H9 (cell line): ENCODE measurements around the gene TRMT61A. TPM values are rescaled to one million over a fixed set of nuclear protein-coding genes. Genes with fewer than 3 reads are reported as not detected.

Experiments used
- DNase-seq: peaks from one replicate; pipeline ENCODE4 v3.0.0-alpha.2; 2017
- H2AFZ ChIP-seq: one replicate; pipeline ENCODE4 v1.6.1; 2013; ENCODE audit warnings: mild to moderate bottlenecking, low read length, control low read depth, moderate library complexity
- H2AK5ac ChIP-seq: 2 replicates; pipeline ENCODE4 v1.6.1; 2013; ENCODE audit warnings: low read length, control low read depth, mixed read lengths; ENCODE audit not compliant: insufficient read length
- H2BK120ac ChIP-seq: one replicate; pipeline ENCODE4 v1.6.1; 2013; ENCODE audit warnings: low read depth, mild to moderate bottlenecking, low read length, control low read depth, inconsistent platforms; ENCODE audit not compliant: poor library complexity, severe bottlenecking
- H2BK12ac ChIP-seq: 2 replicates; pipeline ENCODE4 v1.6.1; 2013; ENCODE audit warnings: low read length, control low read depth, mixed read lengths, low read depth; ENCODE audit not compliant: insufficient read length
- H2BK15ac ChIP-seq: 2 replicates; pipeline ENCODE4 v1.6.1; 2013; ENCODE audit warnings: low read depth, low read length, control low read depth
- H2BK20ac ChIP-seq: one replicate; pipeline ENCODE4 v1.6.1; 2013; ENCODE audit warnings: low read depth, mild to moderate bottlenecking, low read length, control low read depth, inconsistent platforms; ENCODE audit not compliant: poor library complexity, severe bottlenecking
- H2BK5ac ChIP-seq: 2 replicates; pipeline ENCODE4 v1.6.1; 2013; ENCODE audit warnings: low read length, control low read depth, mixed read lengths; ENCODE audit not compliant: insufficient read length
- H3K14ac ChIP-seq: 2 replicates; pipeline ENCODE4 v1.6.1; 2013; ENCODE audit warnings: low read length, control low read depth; ENCODE audit not compliant: insufficient read depth
- H3K18ac ChIP-seq: 2 replicates; pipeline ENCODE4 v1.6.1; 2013; ENCODE audit warnings: low read depth, mild to moderate bottlenecking, mixed read lengths, low read length, control low read depth; ENCODE audit not compliant: insufficient read length
- H3K23ac ChIP-seq: 2 replicates; pipeline ENCODE4 v1.6.1; 2013; ENCODE audit warnings: low read length, control low read depth, mixed read lengths, low read depth; ENCODE audit not compliant: insufficient read length
- H3K23me2 ChIP-seq: 2 replicates; pipeline ENCODE4 v1.6.1; 2013; ENCODE audit warnings: low read depth, mild to moderate bottlenecking, mixed read lengths, low read length, control low read depth; ENCODE audit not compliant: insufficient read length, poor library complexity, severe bottlenecking
- H3K27ac ChIP-seq: 2 replicates; pipeline ENCODE4 v1.5.1; 2013; ENCODE audit warnings: low read length, control low read depth, mixed read lengths, low read depth; ENCODE audit not compliant: insufficient read length
- H3K27me3 ChIP-seq: 2 replicates; pipeline ENCODE4 v1.6.1; 2013; ENCODE audit warnings: low read length, control low read depth, inconsistent platforms; ENCODE audit not compliant: insufficient read depth
- H3K4ac ChIP-seq: 2 replicates; pipeline ENCODE4 v1.6.1; 2013; ENCODE audit warnings: low read depth, mild to moderate bottlenecking, control low read depth, inconsistent platforms, low read length, moderate library complexity
- H3K4me1 ChIP-seq: 2 replicates; pipeline ENCODE4 v1.6.1; 2013; ENCODE audit warnings: low read length, control low read depth, inconsistent platforms; ENCODE audit not compliant: insufficient read depth
- H3K4me2 ChIP-seq: 2 replicates; pipeline ENCODE4 v1.6.1; 2013; ENCODE audit warnings: low read length, control low read depth, mixed read lengths; ENCODE audit not compliant: insufficient read length, insufficient read depth
- H3K56ac ChIP-seq: 2 replicates; pipeline ENCODE4 v1.6.1; 2013; ENCODE audit warnings: low read depth, mild to moderate bottlenecking, mixed read lengths, low read length, control low read depth; ENCODE audit not compliant: insufficient read length
- H3K79me1 ChIP-seq: 2 replicates; pipeline ENCODE4 v1.6.1; 2013; ENCODE audit warnings: low read depth, mild to moderate bottlenecking, moderate library complexity, low read length, control low read depth, inconsistent platforms; ENCODE audit not compliant: insufficient read depth, poor library complexity, severe bottlenecking
- H3K79me2 ChIP-seq: 2 replicates; pipeline ENCODE4 v1.6.1; 2013; ENCODE audit warnings: low read length, control low read depth, inconsistent platforms; ENCODE audit not compliant: insufficient read depth
- H3K9ac ChIP-seq: 2 replicates; pipeline ENCODE4 v1.6.1; 2013; ENCODE audit warnings: low read length, control low read depth, mixed read lengths; ENCODE audit not compliant: insufficient read length; ENCODE audit errors: extremely low read depth
- H3K9me3 ChIP-seq: one replicate; pipeline ENCODE4 v1.6.1; 2013; ENCODE audit warnings: low read depth, low read length, inconsistent platforms; ENCODE audit not compliant: control insufficient read depth
- H3T11ph ChIP-seq: one replicate; pipeline ENCODE4 v1.6.1; 2013; ENCODE audit warnings: mild to moderate bottlenecking, low read length, control low read depth, inconsistent platforms
- H4K20me1 ChIP-seq: one replicate; pipeline ENCODE4 v1.6.1; 2013; ENCODE audit not compliant: control insufficient read depth, insufficient read length, insufficient read depth
- H4K5ac ChIP-seq: 2 replicates; pipeline ENCODE4 v1.6.1; 2013; ENCODE audit warnings: low read depth, mild to moderate bottlenecking, mixed read lengths, low read length, control low read depth; ENCODE audit not compliant: insufficient read length
- H4K8ac ChIP-seq: replicated peaks from 2 replicates; pipeline ENCODE4 v1.6.1; 2013; ENCODE audit warnings: low read length, control low read depth, mixed read lengths, low read depth; ENCODE audit not compliant: insufficient read length
- H4K91ac ChIP-seq: 2 replicates; pipeline ENCODE4 v1.6.1; 2013; ENCODE audit warnings: low read depth, mild to moderate bottlenecking, moderate library complexity, mixed read lengths, low read length, control low read depth; ENCODE audit not compliant: insufficient read length
- H3K27ac Mint-ChIP-seq, 3 experiments: 2 replicates in 2 of 3; 3 replicates in 1 of 3; pipeline ENCODE4 v1.8.0; 2020 to 2021; ENCODE audit warnings: mixed read lengths in 3 of 3, mild to moderate bottlenecking in 1 of 3, moderate library complexity in 1 of 3
- H3K27me3 Mint-ChIP-seq: 2 replicates; pipeline ENCODE4 v1.8.0; 2021; ENCODE audit warnings: low read depth, mild to moderate bottlenecking, moderate library complexity, mixed read lengths
- H3K36me3 Mint-ChIP-seq, 3 experiments: 2 replicates in 2 of 3; 3 replicates in 1 of 3; pipeline ENCODE4 v1.8.0; 2020 to 2021; ENCODE audit warnings: low read depth in 3 of 3, mixed read lengths in 3 of 3; ENCODE audit not compliant: insufficient read depth in 1 of 3
- H3K4me1 Mint-ChIP-seq, 2 experiments: 2 replicates each; pipeline ENCODE4 v1.8.0; 2020; ENCODE audit warnings: mixed read lengths in 2 of 2
- H3K4me3 Mint-ChIP-seq, 2 experiments: 2 replicates in 1 of 2; 3 replicates in 1 of 2; pipeline ENCODE4 v1.8.0; 2020 to 2021; ENCODE audit warnings: mild to moderate bottlenecking in 2 of 2, mixed read lengths in 2 of 2, moderate library complexity in 1 of 2
- H3K9me3 Mint-ChIP-seq, 2 experiments: 2 replicates in 1 of 2; 3 replicates in 1 of 2; pipeline ENCODE4 v1.8.0; 2020; ENCODE audit warnings: mild to moderate bottlenecking in 2 of 2, mixed read lengths in 2 of 2, moderate library complexity in 1 of 2
- WGBS: extraction: QIAGEN DNeasy Blood & Tissue Kit; methylation state at CpG from one replicate; pipeline ENCODE4 v1.1.7; 2013; ENCODE audit warnings: missing lambda C conversion rate, low lambda C conversion rate, mixed read lengths; ENCODE audit not compliant: insufficient read length; ENCODE audit errors: extremely low coverage; 5-methylcytosine and 5-hydroxymethylcytosine counted together
- total RNA-seq: library from RNA; stranded (reverse); gene quantifications from 2 replicates; pipeline ENCODE4 v1.2.1, GENCODE V29; 2021
- TF ChIP-seq, protein P1 (sequence below): fragments of 200-600 bp; sonication (generic); conservative IDR thresholded peaks from 3 replicates; pipeline ENCODE4 v1.8.0; 2021; ENCODE audit warnings: antibody characterized with exemption, mild to moderate bottlenecking

The TRMT61A gene
- total RNA-seq, 1 experiment from 2014 or later = 21.9 TPM

DNA sequence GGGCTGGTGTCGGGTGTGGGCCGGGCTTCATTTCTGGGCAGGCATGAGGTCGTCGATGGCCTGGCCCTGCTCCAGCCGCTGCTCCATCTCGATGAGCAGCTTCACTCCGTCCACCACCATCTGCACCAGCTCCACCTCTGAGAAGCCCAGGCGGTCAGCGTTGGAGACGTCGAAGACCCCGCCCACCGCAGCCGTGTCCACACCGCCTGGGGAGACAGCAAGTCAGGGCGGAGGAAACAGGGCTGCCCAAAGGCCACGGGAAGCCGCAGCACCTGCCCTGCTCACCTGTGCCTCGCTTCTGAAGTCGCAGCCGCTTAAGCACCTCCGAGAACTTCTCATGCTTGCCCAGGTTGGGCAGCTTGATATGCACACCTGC lies 9.2 kb upstream of the TRMT61A start:
- peaks cover 12% of the 10 kb centered on the region for H3K23me2 ChIP-seq
- Mint-ChIP-seq H3K4me3 (peak overlapping the region; percentile 42 to 73), H3K36me3 (peaks cover 10 to 15% (median 13%) of the 10 kb centered on the region in 3 experiments), H3K27me3 (peaks cover 17% of the 10 kb centered on the region), H3K4me1 (peaks cover 17 to 39% of the 10 kb centered on the region in 2 experiments), H3K9me3 (peaks cover 4 to 5% of the 10 kb centered on the region in 2 experiments; a peak in 3 of 5 replicates), H3K27ac (peak overlapping the region in 1 of 3 experiments; percentile 91; a peak in 2 of 7 replicates)
- no CpG with 5 or more reads among the region's 22 CpGs for WGBS
- H3K79me1 ChIP-seq = no peaks in the 10 kb centered on the region
- DNase-seq = no peak
- TF ChIP-seq, protein P1, sequence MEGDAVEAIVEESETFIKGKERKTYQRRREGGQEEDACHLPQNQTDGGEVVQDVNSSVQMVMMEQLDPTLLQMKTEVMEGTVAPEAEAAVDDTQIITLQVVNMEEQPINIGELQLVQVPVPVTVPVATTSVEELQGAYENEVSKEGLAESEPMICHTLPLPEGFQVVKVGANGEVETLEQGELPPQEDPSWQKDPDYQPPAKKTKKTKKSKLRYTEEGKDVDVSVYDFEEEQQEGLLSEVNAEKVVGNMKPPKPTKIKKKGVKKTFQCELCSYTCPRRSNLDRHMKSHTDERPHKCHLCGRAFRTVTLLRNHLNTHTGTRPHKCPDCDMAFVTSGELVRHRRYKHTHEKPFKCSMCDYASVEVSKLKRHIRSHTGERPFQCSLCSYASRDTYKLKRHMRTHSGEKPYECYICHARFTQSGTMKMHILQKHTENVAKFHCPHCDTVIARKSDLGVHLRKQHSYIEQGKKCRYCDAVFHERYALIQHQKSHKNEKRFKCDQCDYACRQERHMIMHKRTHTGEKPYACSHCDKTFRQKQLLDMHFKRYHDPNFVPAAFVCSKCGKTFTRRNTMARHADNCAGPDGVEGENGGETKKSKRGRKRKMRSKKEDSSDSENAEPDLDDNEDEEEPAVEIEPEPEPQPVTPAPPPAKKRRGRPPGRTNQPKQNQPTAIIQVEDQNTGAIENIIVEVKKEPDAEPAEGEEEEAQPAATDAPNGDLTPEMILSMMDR = no peak
- H2AFZ ChIP-seq = no peak overlapping the region
- H2AK5ac ChIP-seq = no peak overlapping the region
- H3K56ac ChIP-seq = no peak overlapping the region
- no peak overlapping the region for H3K14ac ChIP-seq
- no peak overlapping the region for H3K4ac ChIP-seq
- no peak overlapping the region for H3K27ac ChIP-seq
- H4K5ac ChIP-seq = no peak overlapping the region
- no peak overlapping the region for H2BK120ac ChIP-seq
- H4K20me1 ChIP-seq = peaks cover 3% of the 10 kb centered on the region
- no peaks in the 10 kb centered on the region for H3K4me1 ChIP-seq
- no peak overlapping the region for H2BK12ac ChIP-seq
- H3T11ph ChIP-seq = no peak overlapping the region
- H3K9me3 ChIP-seq = no peaks in the 10 kb centered on the region
- no peak overlapping the region for H2BK5ac ChIP-seq
- no peak overlapping the region for H3K18ac ChIP-seq
- no peak overlapping the region for H2BK15ac ChIP-seq
- H2BK20ac ChIP-seq = no peak overlapping the region
- no peak overlapping the region for H4K91ac ChIP-seq
- no peak overlapping the region for H4K8ac ChIP-seq
- H3K9ac ChIP-seq = no peak overlapping the region
- no peaks in the 10 kb centered on the region for H3K79me2 ChIP-seq
- H3K27me3 ChIP-seq = peaks cover 7% of the 10 kb centered on the region; the same call in 1 of the 2 replicates
- no peak overlapping the region for H3K23ac ChIP-seq
- no peak overlapping the region for H3K4me2 ChIP-seq
